K562 (cell line): Measurements from ENCODE around the gene TAS2R43. TPM values are rescaled to one million over a fixed set of nuclear protein-coding genes. Genes with fewer than 3 reads are reported as not detected.

ENCODE experiments used
- FIP1L1 ChIP-seq: fragments of 200-400 bp; formaldehyde crosslinking; IDR thresholded peaks from 2 replicates; pipeline ENCODE4 v1.6.1; 2018; ENCODE audit warnings: mild to moderate bottlenecking, low read depth, low read length; ENCODE audit not compliant: poor library complexity, severe bottlenecking
- ILK ChIP-seq: fragments of 450-650 bp; IDR thresholded peaks from 2 replicates; pipeline ENCODE4 v1.6.1; 2016; ENCODE audit warnings: missing genetic modification characterization, low read depth, mild to moderate bottlenecking, missing compliant biosample characterization, moderate library complexity, borderline replicate concordance
- KDM1A ChIP-seq, 2 experiments: fragments of 450-650 bp; IDR thresholded peaks; 2 replicates each; pipeline ENCODE4 v1.6.1; 2016; ENCODE audit warnings: mild to moderate bottlenecking in 2 of 2
- NCOA6 ChIP-seq: fragments of 450-650 bp; IDR thresholded peaks from 2 replicates; pipeline ENCODE4 v1.6.1; 2017; ENCODE audit warnings: mild to moderate bottlenecking
- NR2C1 ChIP-seq, 2 experiments: fragments of 450-650 bp; IDR thresholded peaks; 2 replicates each; pipeline ENCODE4 v1.6.1; 2017; ENCODE audit warnings: mild to moderate bottlenecking in 2 of 2, antibody characterized with exemption in 1 of 2, inconsistent platforms in 1 of 2, missing compliant biosample characterization in 1 of 2, missing genetic modification characterization in 1 of 2
- POLR2H ChIP-seq: IDR thresholded peaks from 2 replicates; pipeline ENCODE4 v1.6.1; 2016; ENCODE audit warnings: missing genetic modification characterization, low read depth, mild to moderate bottlenecking, control low read depth, missing compliant biosample characterization, moderate library complexity
- polyA plus RNA-seq, 8 experiments: library from polyadenylated mRNA; depleted of rRNA in 4 of 8; stranded (reverse) in 5 of 8; unstranded in 3 of 8; fragments of >200 nt; fragmentation: Nextera tagmentation in 2 of 8; fragmentation: Illumina TruSeq in 1 of 8; extraction: Ambion mirVana in 2 of 8; extraction: Trizol in 1 of 8; gene quantifications; 2 replicates each; pipeline versions ENCODE4 v1.2.1 to v1.2.3, GENCODE V29; 2011 to 2014; ENCODE audit warnings: inconsistent platforms in 1 of 8, missing spikeins in 1 of 8
- total RNA-seq, 7 experiments: library from RNA; depleted of rRNA in 6 of 7; stranded (reverse); fragments of >200 nt in 6 of 7; fragmentation: Illumina TruSeq in 2 of 7; extraction: Trizol in 2 of 7; gene quantifications; 2 replicates each; pipeline versions ENCODE4 v1.2.1 to v1.2.3, GENCODE V29; 2011 to 2021; ENCODE audit warnings: low replicate concordance in 1 of 7
- TF ChIP-seq, protein P1 (sequence below): fragments of 250-450 bp; sonication (Bioruptor Pico); IDR thresholded peaks from 2 replicates; pipeline ENCODE4 v1.5.0; 2020; ENCODE audit warnings: mild to moderate bottlenecking
- TF ChIP-seq, protein P2 (sequence below): fragments of 450-650 bp; formaldehyde crosslinking; IDR thresholded peaks from 2 replicates; pipeline ENCODE4 v1.4.0; 2020; ENCODE audit warnings: mild to moderate bottlenecking, mixed read lengths
- TF ChIP-seq, protein P3 (sequence below): fragments of 200-800 bp; sonication (Bioruptor generic); IDR thresholded peaks from 2 replicates; pipeline ENCODE4 v1.6.1; 2016; ENCODE audit warnings: missing genetic modification characterization, missing compliant biosample characterization
- TF ChIP-seq, protein P4 (sequence below): sonication (generic); formaldehyde crosslinking; IDR thresholded peaks from 2 replicates; pipeline ENCODE4 v1.8.0; 2023; ENCODE audit warnings: missing genetic modification reagents, mild to moderate bottlenecking, borderline replicate concordance

The TAS2R43 gene
- total and polyA plus RNA-seq, 9 of the 15 experiments (the other 6 are each of a cell fraction or from before 2014, with no cell fraction given), result not detected

DNA sequence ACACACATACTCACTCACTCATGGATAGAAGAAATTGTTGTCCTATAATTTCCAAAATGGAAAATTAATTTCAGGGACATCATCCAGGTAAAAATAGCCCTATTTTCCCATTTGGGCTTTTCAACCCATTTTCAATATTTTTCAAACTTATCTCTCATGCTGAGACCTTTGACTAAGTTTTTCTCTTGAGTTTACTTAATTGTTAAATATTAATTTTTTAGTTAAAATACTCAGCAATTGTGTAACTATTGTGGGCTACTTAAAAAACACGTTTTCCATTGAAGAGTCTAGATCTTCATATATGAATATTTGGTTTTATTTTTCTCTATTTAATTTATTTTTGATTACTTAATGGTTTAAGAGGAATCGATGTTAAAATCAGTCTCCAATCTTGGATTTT is 14.2 kb upstream of the TAS2R43 start (continued):
- TF ChIP-seq, protein P1, sequence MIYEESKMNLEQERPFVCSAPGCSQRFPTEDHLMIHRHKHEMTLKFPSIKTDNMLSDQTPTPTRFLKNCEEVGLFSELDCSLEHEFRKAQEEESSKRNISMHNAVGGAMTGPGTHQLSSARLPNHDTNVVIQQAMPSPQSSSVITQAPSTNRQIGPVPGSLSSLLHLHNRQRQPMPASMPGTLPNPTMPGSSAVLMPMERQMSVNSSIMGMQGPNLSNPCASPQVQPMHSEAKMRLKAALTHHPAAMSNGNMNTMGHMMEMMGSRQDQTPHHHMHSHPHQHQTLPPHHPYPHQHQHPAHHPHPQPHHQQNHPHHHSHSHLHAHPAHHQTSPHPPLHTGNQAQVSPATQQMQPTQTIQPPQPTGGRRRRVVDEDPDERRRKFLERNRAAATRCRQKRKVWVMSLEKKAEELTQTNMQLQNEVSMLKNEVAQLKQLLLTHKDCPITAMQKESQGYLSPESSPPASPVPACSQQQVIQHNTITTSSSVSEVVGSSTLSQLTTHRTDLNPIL (CRISPR knock-in tag), result no peak
- TF ChIP-seq, protein P2, sequence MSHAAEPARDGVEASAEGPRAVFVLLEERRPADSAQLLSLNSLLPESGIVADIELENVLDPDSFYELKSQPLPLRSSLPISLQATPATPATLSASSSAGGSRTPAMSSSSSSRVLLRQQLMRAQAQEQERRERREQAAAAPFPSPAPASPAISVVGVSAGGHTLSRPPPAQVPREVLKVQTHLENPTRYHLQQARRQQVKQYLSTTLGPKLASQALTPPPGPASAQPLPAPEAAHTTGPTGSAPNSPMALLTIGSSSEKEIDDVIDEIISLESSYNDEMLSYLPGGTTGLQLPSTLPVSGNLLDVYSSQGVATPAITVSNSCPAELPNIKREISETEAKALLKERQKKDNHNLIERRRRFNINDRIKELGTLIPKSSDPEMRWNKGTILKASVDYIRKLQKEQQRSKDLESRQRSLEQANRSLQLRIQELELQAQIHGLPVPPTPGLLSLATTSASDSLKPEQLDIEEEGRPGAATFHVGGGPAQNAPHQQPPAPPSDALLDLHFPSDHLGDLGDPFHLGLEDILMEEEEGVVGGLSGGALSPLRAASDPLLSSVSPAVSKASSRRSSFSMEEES, result no peak
- TF ChIP-seq FIP1L1 (no peak), POLR2H (tag) (no peak), ILK (tag) (no peak), NCOA6 (no peak), KDM1A (IDR thresholded peaks at IDR 0.05) (no peak), NR2C1 (IDR thresholded peaks at IDR 0.05) (no peak), NR2C1 (tag; IDR thresholded peaks at IDR 0.05) (no peak)
- TF ChIP-seq, protein P3, sequence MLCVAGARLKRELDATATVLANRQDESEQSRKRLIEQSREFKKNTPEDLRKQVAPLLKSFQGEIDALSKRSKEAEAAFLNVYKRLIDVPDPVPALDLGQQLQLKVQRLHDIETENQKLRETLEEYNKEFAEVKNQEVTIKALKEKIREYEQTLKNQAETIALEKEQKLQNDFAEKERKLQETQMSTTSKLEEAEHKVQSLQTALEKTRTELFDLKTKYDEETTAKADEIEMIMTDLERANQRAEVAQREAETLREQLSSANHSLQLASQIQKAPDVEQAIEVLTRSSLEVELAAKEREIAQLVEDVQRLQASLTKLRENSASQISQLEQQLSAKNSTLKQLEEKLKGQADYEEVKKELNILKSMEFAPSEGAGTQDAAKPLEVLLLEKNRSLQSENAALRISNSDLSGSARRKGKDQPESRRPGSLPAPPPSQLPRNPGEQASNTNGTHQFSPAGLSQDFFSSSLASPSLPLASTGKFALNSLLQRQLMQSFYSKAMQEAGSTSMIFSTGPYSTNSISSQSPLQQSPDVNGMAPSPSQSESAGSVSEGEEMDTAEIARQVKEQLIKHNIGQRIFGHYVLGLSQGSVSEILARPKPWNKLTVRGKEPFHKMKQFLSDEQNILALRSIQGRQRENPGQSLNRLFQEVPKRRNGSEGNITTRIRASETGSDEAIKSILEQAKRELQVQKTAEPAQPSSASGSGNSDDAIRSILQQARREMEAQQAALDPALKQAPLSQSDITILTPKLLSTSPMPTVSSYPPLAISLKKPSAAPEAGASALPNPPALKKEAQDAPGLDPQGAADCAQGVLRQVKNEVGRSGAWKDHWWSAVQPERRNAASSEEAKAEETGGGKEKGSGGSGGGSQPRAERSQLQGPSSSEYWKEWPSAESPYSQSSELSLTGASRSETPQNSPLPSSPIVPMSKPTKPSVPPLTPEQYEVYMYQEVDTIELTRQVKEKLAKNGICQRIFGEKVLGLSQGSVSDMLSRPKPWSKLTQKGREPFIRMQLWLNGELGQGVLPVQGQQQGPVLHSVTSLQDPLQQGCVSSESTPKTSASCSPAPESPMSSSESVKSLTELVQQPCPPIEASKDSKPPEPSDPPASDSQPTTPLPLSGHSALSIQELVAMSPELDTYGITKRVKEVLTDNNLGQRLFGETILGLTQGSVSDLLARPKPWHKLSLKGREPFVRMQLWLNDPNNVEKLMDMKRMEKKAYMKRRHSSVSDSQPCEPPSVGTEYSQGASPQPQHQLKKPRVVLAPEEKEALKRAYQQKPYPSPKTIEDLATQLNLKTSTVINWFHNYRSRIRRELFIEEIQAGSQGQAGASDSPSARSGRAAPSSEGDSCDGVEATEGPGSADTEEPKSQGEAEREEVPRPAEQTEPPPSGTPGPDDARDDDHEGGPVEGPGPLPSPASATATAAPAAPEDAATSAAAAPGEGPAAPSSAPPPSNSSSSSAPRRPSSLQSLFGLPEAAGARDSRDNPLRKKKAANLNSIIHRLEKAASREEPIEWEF (CRISPR knock-in tag), result no peak
- TF ChIP-seq, protein P4, sequence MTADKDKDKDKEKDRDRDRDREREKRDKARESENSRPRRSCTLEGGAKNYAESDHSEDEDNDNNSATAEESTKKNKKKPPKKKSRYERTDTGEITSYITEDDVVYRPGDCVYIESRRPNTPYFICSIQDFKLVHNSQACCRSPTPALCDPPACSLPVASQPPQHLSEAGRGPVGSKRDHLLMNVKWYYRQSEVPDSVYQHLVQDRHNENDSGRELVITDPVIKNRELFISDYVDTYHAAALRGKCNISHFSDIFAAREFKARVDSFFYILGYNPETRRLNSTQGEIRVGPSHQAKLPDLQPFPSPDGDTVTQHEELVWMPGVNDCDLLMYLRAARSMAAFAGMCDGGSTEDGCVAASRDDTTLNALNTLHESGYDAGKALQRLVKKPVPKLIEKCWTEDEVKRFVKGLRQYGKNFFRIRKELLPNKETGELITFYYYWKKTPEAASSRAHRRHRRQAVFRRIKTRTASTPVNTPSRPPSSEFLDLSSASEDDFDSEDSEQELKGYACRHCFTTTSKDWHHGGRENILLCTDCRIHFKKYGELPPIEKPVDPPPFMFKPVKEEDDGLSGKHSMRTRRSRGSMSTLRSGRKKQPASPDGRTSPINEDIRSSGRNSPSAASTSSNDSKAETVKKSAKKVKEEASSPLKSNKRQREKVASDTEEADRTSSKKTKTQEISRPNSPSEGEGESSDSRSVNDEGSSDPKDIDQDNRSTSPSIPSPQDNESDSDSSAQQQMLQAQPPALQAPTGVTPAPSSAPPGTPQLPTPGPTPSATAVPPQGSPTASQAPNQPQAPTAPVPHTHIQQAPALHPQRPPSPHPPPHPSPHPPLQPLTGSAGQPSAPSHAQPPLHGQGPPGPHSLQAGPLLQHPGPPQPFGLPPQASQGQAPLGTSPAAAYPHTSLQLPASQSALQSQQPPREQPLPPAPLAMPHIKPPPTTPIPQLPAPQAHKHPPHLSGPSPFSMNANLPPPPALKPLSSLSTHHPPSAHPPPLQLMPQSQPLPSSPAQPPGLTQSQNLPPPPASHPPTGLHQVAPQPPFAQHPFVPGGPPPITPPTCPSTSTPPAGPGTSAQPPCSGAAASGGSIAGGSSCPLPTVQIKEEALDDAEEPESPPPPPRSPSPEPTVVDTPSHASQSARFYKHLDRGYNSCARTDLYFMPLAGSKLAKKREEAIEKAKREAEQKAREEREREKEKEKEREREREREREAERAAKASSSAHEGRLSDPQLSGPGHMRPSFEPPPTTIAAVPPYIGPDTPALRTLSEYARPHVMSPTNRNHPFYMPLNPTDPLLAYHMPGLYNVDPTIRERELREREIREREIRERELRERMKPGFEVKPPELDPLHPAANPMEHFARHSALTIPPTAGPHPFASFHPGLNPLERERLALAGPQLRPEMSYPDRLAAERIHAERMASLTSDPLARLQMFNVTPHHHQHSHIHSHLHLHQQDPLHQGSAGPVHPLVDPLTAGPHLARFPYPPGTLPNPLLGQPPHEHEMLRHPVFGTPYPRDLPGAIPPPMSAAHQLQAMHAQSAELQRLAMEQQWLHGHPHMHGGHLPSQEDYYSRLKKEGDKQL, result no peak
- TF ChIP-seq, all 486 proteins: peak for 0
